ENCODE data around the gene BBS1.

DNA sequence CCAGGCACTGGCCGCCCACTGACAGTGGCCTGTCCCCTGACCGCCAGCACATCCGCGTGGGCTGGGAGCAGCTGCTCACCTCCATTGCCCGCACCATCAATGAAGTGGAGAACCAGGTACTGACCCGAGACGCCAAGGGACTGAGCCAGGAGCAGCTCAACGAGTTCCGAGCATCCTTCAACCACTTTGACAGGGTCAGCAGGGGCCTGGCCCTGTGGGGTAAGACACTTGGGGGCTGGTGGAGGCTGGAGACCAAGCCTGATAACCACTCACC lies 51.5 kb downstream of the BBS1 start:
- TF ChIP-seq CTCF (IDR thresholded peaks at IDR 0.05; ENCODE audit: low read depth, low read length, poor library complexity, severe bottlenecking) (no peak), EZH2phosphoT487 (IDR thresholded peaks at IDR 0.05; ENCODE audit: borderline replicate concordance, low read length) (no peak)
